A549 (cell line): ENCODE measurements around the gene WDR17. TPM values are rescaled to one million over a fixed set of nuclear protein-coding genes. Genes with fewer than 3 reads are reported as not detected.
A peak's percentile ranks its signal among the peaks of the same experiment; 100 is the strongest.

Experiments
- ATAC-seq, 2 experiments: fragments of 200-7000 bp in 1 of 2; fragments of >200 bp in 1 of 2; cut with Nextera tagmentation in 1 of 2; cut with Tn5 transposase in 1 of 2; 3 replicates each; pipeline versions ENCODE4 v1.8.0 to v1.9.1; 2018 to 2020; ENCODE audit warnings: mild to moderate bottlenecking in 1 of 2, moderate library complexity in 1 of 2
- CTCF ChIA-PET: fragments of 300-600 bp; sonication (Branson Sonifier 250); formaldehyde crosslinking; extraction: SDS; loops from one replicate; lab custom pipeline; 2021; ENCODE audit warnings: antibody characterized with exemption, inconsistent platforms; lab: Yijun Ruan, JAX
- POLR2A ChIA-PET: fragments of 350-600 bp; formaldehyde crosslinking; extraction: SDS; loops from one replicate; lab custom pipeline; 2021; ENCODE audit warnings: antibody characterized with exemption, inconsistent platforms; lab: Yijun Ruan, JAX
- DNase-seq, 2 experiments: peaks; one replicate each; pipeline versions ENCODE4 v3.0.0 to v3.0.0-alpha.2; 2011 to 2016; ENCODE audit warnings: low read depth in 1 of 2, low spot score in 1 of 2
- FAIRE-seq: peaks from 2 replicates; lab custom pipeline; 2011; peaks lifted over from hg19 to GRCh38; lab: Jason Lieb, UNC
- H3K27ac ChIP-seq, 2 experiments: fragments of >200 bp; sonication (Bioruptor Twin); formaldehyde crosslinking; 3 replicates each; pipeline ENCODE4 v1.5.1; 2016 to 2017
- H3K4me1 ChIP-seq: fragments of >200 bp; sonication (Bioruptor Twin); formaldehyde crosslinking; 3 replicates; pipeline ENCODE4 v1.6.1; 2016
- H3K4me2 ChIP-seq: fragments of >200 bp; sonication (Bioruptor Twin); formaldehyde crosslinking; 3 replicates; pipeline ENCODE4 v1.6.1; 2016
- H3K4me3 ChIP-seq: fragments of >200 bp; sonication (Bioruptor Twin); formaldehyde crosslinking; 3 replicates; pipeline ENCODE4 v1.5.1; 2016
- H3K9me3 ChIP-seq: fragments of >200 bp; sonication (Bioruptor Twin); formaldehyde crosslinking; 3 replicates; pipeline ENCODE4 v1.6.1; 2016
- ATOH8 ChIP-seq: fragments of 250-450 bp; sonication (Bioruptor Pico); IDR thresholded peaks from 2 replicates; pipeline ENCODE4 v1.5.0; 2020; ENCODE audit warnings: low read depth, mild to moderate bottlenecking, moderate library complexity
- BHLHE40 ChIP-seq: IDR thresholded peaks from 2 replicates; pipeline ENCODE4 v1.6.1; 2012; ENCODE audit warnings: low read depth, low read length, inconsistent platforms
- CBX2 ChIP-seq: fragments of 200-600 bp; sonication (generic); IDR thresholded peaks from 2 replicates; pipeline ENCODE4 v1.6.1; 2016; ENCODE audit warnings: low read depth, mild to moderate bottlenecking, borderline replicate concordance
- CEBPB ChIP-seq, 2 experiments: fragments of >200 bp in 1 of 2; sonication (Bioruptor Twin) in 1 of 2; formaldehyde crosslinking in 1 of 2; IDR thresholded peaks; 2 replicates each; pipeline ENCODE4 v1.6.1; 2012 to 2016
- EHF ChIP-seq: fragments of 250-450 bp; sonication (Bioruptor Pico); IDR thresholded peaks from 2 replicates; pipeline ENCODE4 v1.5.0; 2020; ENCODE audit warnings: mild to moderate bottlenecking
- ELK1 ChIP-seq: fragments of 150-350 bp; IDR thresholded peaks from 2 replicates; pipeline ENCODE4 v1.6.1; 2014; ENCODE audit warnings: low read depth, mild to moderate bottlenecking, low read length
- EP300 ChIP-seq, 2 experiments: fragments of >200 bp; sonication (Bioruptor Twin); formaldehyde crosslinking; IDR thresholded peaks; 2 replicates in 1 of 2; 3 replicates in 1 of 2; pipeline ENCODE4 v1.6.1; 2016 to 2017
- ESRRA ChIP-seq: fragments of 150-350 bp; IDR thresholded peaks from 2 replicates; pipeline ENCODE4 v1.6.1; 2014; ENCODE audit warnings: mild to moderate bottlenecking, low read length, borderline replicate concordance
- FOSB ChIP-seq: fragments of 250-450 bp; sonication (Bioruptor Pico); IDR thresholded peaks from 2 replicates; pipeline ENCODE4 v1.5.0; 2020; ENCODE audit warnings: mild to moderate bottlenecking, moderate library complexity
- FOSL2 ChIP-seq, 2 experiments: fragments of 450-650 bp in 1 of 2; fragments of >200 bp in 1 of 2; sonication (Bioruptor Twin) in 1 of 2; formaldehyde crosslinking; IDR thresholded peaks; 2 replicates each; pipeline versions ENCODE4 v1.5.0 to v1.6.1; 2016 to 2020; ENCODE audit warnings: mild to moderate bottlenecking in 1 of 2, moderate library complexity in 1 of 2
- FOXS1 ChIP-seq: fragments of 250-450 bp; sonication (Bioruptor Pico); IDR thresholded peaks from 2 replicates; pipeline ENCODE4 v1.5.0; 2020; ENCODE audit warnings: mild to moderate bottlenecking, moderate library complexity
- GATA3 ChIP-seq: IDR thresholded peaks from 2 replicates; pipeline ENCODE4 v1.6.1; 2012; ENCODE audit warnings: borderline replicate concordance
- HDAC2 ChIP-seq: fragments of 200-600 bp; sonication (generic); IDR thresholded peaks from 2 replicates; pipeline ENCODE4 v1.6.1; 2016
- JUN ChIP-seq, 2 experiments: fragments of >200 bp; sonication (Bioruptor Twin); formaldehyde crosslinking; IDR thresholded peaks; 2 replicates in 1 of 2; 3 replicates in 1 of 2; pipeline ENCODE4 v1.6.1; 2016 to 2017
- JUNB ChIP-seq: fragments of >200 bp; sonication (Bioruptor Twin); formaldehyde crosslinking; IDR thresholded peaks from 2 replicates; pipeline ENCODE4 v1.6.1; 2016
- MAX ChIP-seq: IDR thresholded peaks from 2 replicates; pipeline ENCODE4 v1.6.1; 2012
- MYC ChIP-seq: IDR thresholded peaks from 2 replicates; pipeline ENCODE4 v1.6.1; 2012; ENCODE audit warnings: mild to moderate bottlenecking, inconsistent platforms, low read length, improper control_type of control experiment, borderline replicate concordance
- NFE2L2 ChIP-seq: fragments of 150-350 bp; conservative IDR thresholded peaks from 2 replicates; pipeline ENCODE4 v1.6.1; 2014; ENCODE audit warnings: low read length
- NPAS2 ChIP-seq: fragments of 250-450 bp; sonication (Bioruptor Pico); IDR thresholded peaks from 2 replicates; pipeline ENCODE4 v1.8.0; 2022; ENCODE audit warnings: mild to moderate bottlenecking, moderate library complexity, borderline replicate concordance
- PHF8 ChIP-seq: fragments of 200-600 bp; sonication (generic); IDR thresholded peaks from 2 replicates; pipeline ENCODE4 v1.6.1; 2016; ENCODE audit warnings: low read depth, mild to moderate bottlenecking, antibody characterized with exemption, moderate library complexity, borderline replicate concordance
- POLR2A ChIP-seq: IDR thresholded peaks from 2 replicates; pipeline ENCODE4 v1.6.1; 2012; ENCODE audit warnings: mild to moderate bottlenecking, low read length
- POLR2AphosphoS2 ChIP-seq: conservative IDR thresholded peaks from 2 replicates; pipeline ENCODE4 v1.6.1; 2012; ENCODE audit warnings: low read length, improper control_type of control experiment, inconsistent platforms
- REST ChIP-seq: fragments of 200-600 bp; sonication (generic); IDR thresholded peaks from 2 replicates; pipeline ENCODE4 v1.6.1; 2016; ENCODE audit warnings: antibody characterized with exemption, mild to moderate bottlenecking, moderate library complexity
- SREBF2 ChIP-seq: fragments of 450-650 bp; IDR thresholded peaks from 2 replicates; pipeline ENCODE4 v1.6.1; 2014; ENCODE audit warnings: mild to moderate bottlenecking, moderate library complexity
- ZSCAN20 ChIP-seq: fragments of 250-450 bp; sonication (Bioruptor Pico); IDR thresholded peaks from 2 replicates; pipeline ENCODE4 v1.8.0; 2022; ENCODE audit warnings: mild to moderate bottlenecking, moderate library complexity
- WGBS: methylation state at CpG from one replicate; pipeline ENCODE4 v1.1.6; 2017; ENCODE audit errors: missing lambda C conversion rate; 5-methylcytosine and 5-hydroxymethylcytosine counted together
- polyA plus RNA-seq, 4 experiments: library from polyadenylated mRNA; depleted of rRNA in 3 of 4; stranded (reverse); fragments of >200 nt; fragmentation: RNase III in 1 of 4; extraction: RNeasy Plus Mini Kit Qiagen cat#74134 plus additional on column Dnase treatment in 1 of 4; gene quantifications; 2 replicates in 3 of 4; 3 replicates in 1 of 4; pipeline ENCODE4 v1.2.3, GENCODE V29; 2011 to 2017
- TF ChIP-seq, protein P1 (sequence below): fragments of >200 bp; sonication (Bioruptor Twin); formaldehyde crosslinking; IDR thresholded peaks from 3 replicates; pipeline ENCODE4 v1.6.1; 2016

The WDR17 gene
- polyA plus RNA-seq, 2 of the 4 experiments (the other 2 are of a cell fraction): 2.1 to 7.5 TPM

DNA sequence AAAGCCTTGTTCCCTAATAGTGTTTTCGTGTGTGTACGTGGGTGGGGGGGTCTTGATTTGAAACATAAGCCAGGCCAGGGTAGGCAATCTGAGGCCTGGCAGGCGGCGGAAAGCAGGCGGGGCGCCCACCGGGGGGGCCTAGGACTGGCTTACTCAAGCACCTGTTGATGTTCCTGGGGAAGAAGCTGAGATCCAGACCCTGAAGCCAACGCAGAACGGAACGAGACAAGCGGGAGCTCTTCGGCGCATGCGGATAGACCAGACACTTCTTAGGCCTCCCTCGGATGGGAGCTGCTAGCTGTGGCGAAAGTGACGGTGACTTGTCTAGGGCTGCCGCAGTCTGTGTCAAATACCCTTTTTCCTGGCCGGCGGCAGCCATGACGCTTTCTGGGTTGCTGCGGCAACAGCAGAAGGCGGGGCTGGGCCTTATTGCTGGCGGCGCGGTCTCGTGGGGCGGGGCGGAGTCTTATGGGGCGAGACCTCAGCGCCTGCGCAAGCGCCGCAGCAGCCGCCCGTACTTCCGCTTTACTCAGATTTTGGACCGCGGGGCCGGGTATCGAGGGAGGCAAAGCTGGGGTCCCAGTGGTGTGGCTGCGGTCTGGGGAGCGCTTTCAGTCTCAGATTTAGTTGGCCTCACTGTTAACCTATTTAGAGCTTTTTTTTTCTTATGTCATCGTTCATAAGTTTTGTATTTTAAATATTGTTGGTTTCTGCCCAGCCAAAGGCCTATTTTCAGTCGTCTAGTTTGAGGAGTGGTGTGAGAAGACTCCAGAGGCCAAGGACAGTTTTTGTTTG is 129.7 kb downstream of the WDR17 start, which contains the start of gene SPATA4:
Gene SPATA4 (minus strand): TSS at position 402 of the 795 bp plus-strand sequence. CDS start 23 bp downstream, at position 379.
- H3K9me3 ChIP-seq: no peaks in the 10 kb centered on the region
- WGBS: 9% methylated on average over 20 of the region's 45 CpGs
- ChIA-PET POLR2A (interaction anchor here (0.6 kb wide), 2 partner anchors 130 to 1150 kb away, joined by 3 read pairs; partner anchors contain the start of gene WDR17), CTCF (no interaction called here)
- FAIRE-seq (no peak), ATAC-seq (peak; percentile 90 to 97), DNase-seq (peak; percentile 65 to 90)
- H3K4me2 ChIP-seq: peak within 1 kb of the TSS; percentile 81
- H3K27ac ChIP-seq: peak within 1 kb of the TSS; percentile 74 to 81
- TF ChIP-seq BHLHE40 (no peak), PHF8 (peak; percentile 79), POLR2A (peak; percentile 46), MYC (peak; percentile 47; the same call in 1 of the 2 replicates), CBX2 (no peak), GATA3 (no peak), POLR2AphosphoS2 (no peak), ZSCAN20 (CRISPR knock-in tag) (no peak), JUN (IDR thresholded peaks at IDR 0.05) (peak in 1 of 2 experiments; percentile 65; a peak in 2 of 5 replicates), ESRRA (no peak), HDAC2 (no peak), JUNB (no peak), FOSL2 (IDR thresholded peaks at IDR 0.05) (no peak), FOSL2 (CRISPR knock-in tag; IDR thresholded peaks at IDR 0.05) (no peak), MAX (peak; percentile 39; the same call in 1 of the 2 replicates), NPAS2 (CRISPR knock-in tag) (no peak), ELK1 (no peak), SREBF2 (no peak), EHF (CRISPR knock-in tag) (no peak), EP300 (IDR thresholded peaks at IDR 0.05) (no peak), FOSB (CRISPR knock-in tag) (no peak), ATOH8 (CRISPR knock-in tag) (no peak), FOXS1 (CRISPR knock-in tag) (no peak), CEBPB (IDR thresholded peaks at IDR 0.05) (no peak), NFE2L2 (no peak), REST (no peak)
- TF ChIP-seq, protein P1, sequence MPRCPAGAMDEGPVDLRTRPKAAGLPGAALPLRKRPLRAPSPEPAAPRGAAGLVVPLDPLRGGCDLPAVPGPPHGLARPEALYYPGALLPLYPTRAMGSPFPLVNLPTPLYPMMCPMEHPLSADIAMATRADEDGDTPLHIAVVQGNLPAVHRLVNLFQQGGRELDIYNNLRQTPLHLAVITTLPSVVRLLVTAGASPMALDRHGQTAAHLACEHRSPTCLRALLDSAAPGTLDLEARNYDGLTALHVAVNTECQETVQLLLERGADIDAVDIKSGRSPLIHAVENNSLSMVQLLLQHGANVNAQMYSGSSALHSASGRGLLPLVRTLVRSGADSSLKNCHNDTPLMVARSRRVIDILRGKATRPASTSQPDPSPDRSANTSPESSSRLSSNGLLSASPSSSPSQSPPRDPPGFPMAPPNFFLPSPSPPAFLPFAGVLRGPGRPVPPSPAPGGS: 0 out of 3 replicates have a peak, but pooled peaks have one; percentile 38
- H3K4me3 ChIP-seq: peak within 1 kb of the TSS; percentile 56
- peaks cover 7% of the 10 kb centered on the region; the same call in 2 of the 3 replicates for H3K4me1 ChIP-seq
